ENCODE results near the gene TARDBP.

Gene TARDBP

GRCh38 chr1:10973552-10973951 lies 38.9 kb upstream of the TARDBP start:
- no peak for TF ChIP-seq CTCF (IDR thresholded peaks at IDR 0.05; ENCODE audit: control insufficient read depth, extremely low read depth, insufficient read depth)
- no peak for DNase-seq (ENCODE audit: low read depth)
- H3K4me3 ChIP-seq (ENCODE audit: low read depth, low read length) = no peak overlapping the region

- no peak overlapping the region for H3K4me3 ChIP-seq (ENCODE audit: low read depth, low read length)
- DNase-seq (ENCODE audit: low read depth) = no peak
- no peak for TF ChIP-seq CTCF (IDR thresholded peaks at IDR 0.05; ENCODE audit: control insufficient read depth, extremely low read depth, insufficient read depth)
Observed at GRCh38 chr1:10973956-10974881, 38.2 kb upstream of the TARDBP start.

- H3K4me3 ChIP-seq (ENCODE audit: low read depth, low read length) = no peak overlapping the region
- DNase-seq (ENCODE audit: low read depth) = no peak
- no peak for TF ChIP-seq CTCF (IDR thresholded peaks at IDR 0.05; ENCODE audit: control insufficient read depth, extremely low read depth, insufficient read depth)
Observed at GRCh38 chr1:10975567-10976326, 36.7 kb upstream of the TARDBP start.

GRCh38 chr1:10978719-10979118 lies 33.7 kb upstream of the TARDBP start:
- TF ChIP-seq CTCF (IDR thresholded peaks at IDR 0.05; ENCODE audit: control insufficient read depth, extremely low read depth, insufficient read depth) = no peak
- H3K4me3 ChIP-seq (ENCODE audit: low read depth, low read length) = no peak overlapping the region
- no peak for DNase-seq (ENCODE audit: low read depth)

- TF ChIP-seq CTCF (IDR thresholded peaks at IDR 0.05; ENCODE audit: control insufficient read depth, extremely low read depth, insufficient read depth) = no peak
- DNase-seq (ENCODE audit: low read depth) = no peak
- no peak overlapping the region for H3K4me3 ChIP-seq (ENCODE audit: low read depth, low read length)
Observed at GRCh38 chr1:10979483-10979920, 33.0 kb upstream of the TARDBP start.

- H3K4me3 ChIP-seq (ENCODE audit: low read depth, low read length) = no peak overlapping the region
- peak; percentile 34; the same call in 1 of the 2 replicates for TF ChIP-seq CTCF (IDR thresholded peaks at IDR 0.05; ENCODE audit: control insufficient read depth, extremely low read depth, insufficient read depth)
- peak; percentile 72 for DNase-seq (ENCODE audit: low read depth)
Observed at GRCh38 chr1:10980094-10980577, 32.3 kb upstream of the TARDBP start.

All from LNCaP clone FGC (cell line).